Measurements from ENCODE around the gene PRR14.
A peak's percentile ranks its signal among the peaks of the same experiment; 100 is the strongest.
"Not testable (repeated sequence)": the region's sequence is repeated elsewhere in the genome, so short reads cannot be mapped to it uniquely, and the experiment has no call there.

PRR14 gene

DNA sequence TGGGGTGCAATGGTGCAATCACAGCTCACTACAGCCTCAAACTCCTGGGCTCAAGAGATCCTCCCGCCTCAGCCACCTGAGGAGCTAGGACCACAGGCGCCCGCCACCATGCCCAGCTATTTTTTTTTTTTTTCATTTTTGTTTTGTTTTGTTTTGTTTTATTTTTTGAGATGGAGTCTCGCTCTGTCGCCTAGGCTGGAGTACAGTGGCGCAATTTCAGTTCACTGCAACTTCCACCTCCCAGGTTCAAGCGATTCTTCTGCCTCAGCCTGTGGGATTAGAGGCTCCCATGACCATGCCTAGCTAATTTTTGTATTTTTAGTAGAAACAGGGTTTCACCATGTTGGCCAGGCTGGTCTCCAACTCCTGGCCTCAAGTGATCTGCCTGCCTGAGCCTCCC, 18.3 kb upstream of the PRR14 start:
- DNase-seq (ENCODE audit: low read depth in 2 of 2) = not testable (repeated sequence)

GRCh38 chr16:30633526-30633925, 17.2 kb upstream of the PRR14 start:
- no peak for DNase-seq (ENCODE audit: low read depth in 2 of 2)

DNA sequence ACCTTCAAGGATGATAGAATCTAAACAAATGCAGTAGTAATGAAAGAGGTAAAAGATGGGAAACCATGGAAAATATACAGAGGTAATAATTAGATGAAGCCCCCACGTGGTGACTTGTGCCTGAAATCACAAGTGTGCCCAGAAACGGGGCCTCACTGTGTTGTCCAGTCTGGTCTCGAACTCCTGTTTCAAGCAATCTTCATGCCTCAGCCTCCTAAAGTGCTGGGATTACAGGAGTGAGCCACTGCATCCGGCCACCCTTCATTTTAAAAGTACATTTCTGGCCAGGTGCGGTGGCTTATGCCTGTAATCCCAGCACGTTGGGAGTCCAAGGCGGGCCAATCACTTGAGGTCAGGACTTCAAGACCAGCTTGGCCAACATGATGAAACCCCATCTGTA, 14.2 kb upstream of the PRR14 start:
- no peak for DNase-seq (ENCODE audit: low read depth in 2 of 2)

DNA sequence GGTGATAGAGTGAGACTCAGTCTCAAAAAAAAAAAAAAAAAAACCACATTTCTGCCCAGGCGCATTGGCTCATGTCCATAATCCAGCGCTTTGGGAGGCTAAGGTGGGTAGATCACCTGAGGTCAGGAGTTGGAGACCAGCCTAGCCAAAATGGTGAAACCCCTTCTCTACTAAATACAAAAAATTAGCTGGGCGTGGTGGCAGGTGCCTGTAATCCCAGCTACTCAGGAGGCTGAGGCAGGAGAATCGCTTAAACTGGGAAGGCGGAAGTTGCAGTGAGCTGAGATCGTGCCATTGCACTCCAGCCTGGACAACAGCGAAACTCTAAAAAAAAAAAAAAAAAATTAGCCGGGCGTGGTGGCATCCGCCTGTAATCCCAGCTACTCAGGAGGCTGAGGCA, 13.6 kb upstream of the PRR14 start:
- not testable (repeated sequence) for DNase-seq (ENCODE audit: low read depth in 2 of 2)

- no peak for DNase-seq (ENCODE audit: low read depth in 2 of 2)
These were observed 12.8 kb upstream of the PRR14 start for GRCh38 chr16:30637944-30638343.

DNA sequence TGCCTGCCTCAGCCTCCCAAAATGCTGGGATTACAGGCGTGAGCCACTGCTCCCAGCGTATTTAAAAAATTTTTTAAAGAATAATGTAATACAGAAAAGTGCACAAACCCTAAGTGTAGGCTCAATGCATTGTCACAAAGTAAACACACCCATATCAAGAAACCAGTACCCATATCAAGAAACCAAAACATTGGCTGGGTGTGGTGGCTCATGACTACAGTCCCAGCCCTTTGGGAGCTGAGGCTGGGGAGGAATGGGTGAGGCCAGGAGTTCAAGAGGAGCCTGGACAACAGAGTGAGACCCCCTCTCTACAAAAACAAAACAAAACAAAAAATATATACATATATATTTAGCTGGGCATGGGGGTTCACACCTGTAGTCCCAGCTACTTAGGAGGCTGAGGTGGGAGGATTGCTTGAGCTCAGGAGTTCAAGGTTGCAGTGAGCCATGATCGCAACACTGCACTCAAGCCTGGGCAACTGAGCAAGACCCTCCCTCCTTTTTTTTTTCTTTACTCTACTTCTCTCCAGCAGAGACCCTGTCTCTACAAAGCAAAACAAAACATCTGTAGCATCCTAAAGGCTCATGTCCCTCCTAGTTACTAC, 9.3 kb upstream of the PRR14 start:
- DNase-seq (ENCODE audit: low read depth in 2 of 2) = no peak

DNA sequence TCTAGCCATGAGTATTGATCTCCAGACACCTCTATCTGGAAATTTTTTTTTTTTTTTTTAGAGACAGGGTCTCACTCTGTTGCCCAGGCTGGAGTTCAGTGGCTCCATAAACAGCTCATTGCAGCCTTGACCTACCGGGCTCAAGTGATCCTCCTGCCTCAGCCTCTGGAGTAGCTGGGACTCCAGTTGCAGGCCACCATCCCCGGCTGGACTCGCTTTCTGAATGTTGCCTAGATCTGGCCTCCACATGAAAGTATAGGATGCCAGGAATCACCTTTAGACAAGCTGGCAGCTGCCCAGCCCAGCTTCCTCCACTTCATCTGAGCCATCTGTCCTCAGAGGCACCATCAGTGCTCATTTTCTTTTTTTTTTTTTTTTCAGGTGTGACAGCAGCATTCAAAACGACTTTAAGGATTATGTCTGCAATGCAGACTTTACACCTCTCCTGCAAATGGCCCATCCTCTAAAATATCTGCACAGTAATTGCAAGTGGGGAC, 6.4 kb upstream of the PRR14 start:
- DNase-seq (ENCODE audit: low read depth in 2 of 2) = no peak

DNA sequence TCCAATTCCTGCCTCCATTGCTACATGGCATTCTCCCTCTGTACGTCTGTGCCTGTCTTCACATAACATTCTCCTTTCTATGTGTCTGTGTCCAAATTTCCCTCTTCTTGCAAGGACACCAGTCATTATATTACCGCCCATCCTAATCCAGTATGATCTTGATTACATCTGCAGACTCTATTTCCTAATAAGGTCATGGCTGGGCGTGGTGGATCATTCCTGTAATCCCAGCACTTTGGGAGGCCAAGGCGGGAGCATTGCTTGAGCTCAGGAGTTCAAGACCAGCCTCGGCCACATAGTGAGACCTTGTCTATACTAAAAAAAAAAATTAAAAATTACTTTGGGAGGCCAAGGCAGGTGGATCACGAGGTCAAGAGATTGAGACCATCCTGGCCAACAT, 5.0 kb upstream of the PRR14 start:
- DNase-seq (ENCODE audit: low read depth in 2 of 2) = no peak

GRCh38 chr16:30647274-30647571, 3.5 kb upstream of the PRR14 start:
- no peak for DNase-seq (ENCODE audit: low read depth in 2 of 2)

DNA sequence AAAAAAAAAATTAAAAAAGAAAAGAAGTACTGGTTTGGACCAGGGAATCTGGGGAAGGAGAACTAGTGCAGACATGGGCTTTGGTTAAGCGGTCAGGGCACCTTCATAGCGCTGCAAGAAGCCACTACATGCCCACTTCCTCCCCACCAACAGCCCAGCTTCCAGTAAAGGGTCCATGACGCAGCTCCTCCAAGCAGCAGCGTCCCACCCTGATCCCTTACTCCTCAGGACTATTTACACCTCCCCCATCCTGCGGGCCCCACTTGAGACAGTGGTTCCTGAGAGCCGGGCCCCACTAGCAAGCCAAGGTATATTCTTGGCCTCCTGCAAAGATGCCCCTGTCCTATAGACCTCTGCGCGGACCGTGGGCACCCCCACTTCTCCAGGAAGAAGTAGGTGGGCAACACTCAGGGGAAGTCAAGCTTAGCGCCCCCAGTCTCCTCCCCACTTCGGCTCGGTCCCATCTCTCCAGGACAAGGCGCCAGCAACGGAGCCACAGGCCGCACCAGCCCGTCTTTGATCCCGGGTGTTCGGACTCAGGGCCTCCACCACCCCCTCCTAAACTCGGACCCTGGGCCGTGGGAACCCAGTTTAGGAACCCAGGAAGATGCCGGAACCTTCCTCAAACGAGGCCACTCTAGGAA, 913 bp upstream of the PRR14 start:
- DNase-seq (ENCODE audit: low read depth in 2 of 2) = peak in 1 of 2 donors; percentile 9

DNA sequence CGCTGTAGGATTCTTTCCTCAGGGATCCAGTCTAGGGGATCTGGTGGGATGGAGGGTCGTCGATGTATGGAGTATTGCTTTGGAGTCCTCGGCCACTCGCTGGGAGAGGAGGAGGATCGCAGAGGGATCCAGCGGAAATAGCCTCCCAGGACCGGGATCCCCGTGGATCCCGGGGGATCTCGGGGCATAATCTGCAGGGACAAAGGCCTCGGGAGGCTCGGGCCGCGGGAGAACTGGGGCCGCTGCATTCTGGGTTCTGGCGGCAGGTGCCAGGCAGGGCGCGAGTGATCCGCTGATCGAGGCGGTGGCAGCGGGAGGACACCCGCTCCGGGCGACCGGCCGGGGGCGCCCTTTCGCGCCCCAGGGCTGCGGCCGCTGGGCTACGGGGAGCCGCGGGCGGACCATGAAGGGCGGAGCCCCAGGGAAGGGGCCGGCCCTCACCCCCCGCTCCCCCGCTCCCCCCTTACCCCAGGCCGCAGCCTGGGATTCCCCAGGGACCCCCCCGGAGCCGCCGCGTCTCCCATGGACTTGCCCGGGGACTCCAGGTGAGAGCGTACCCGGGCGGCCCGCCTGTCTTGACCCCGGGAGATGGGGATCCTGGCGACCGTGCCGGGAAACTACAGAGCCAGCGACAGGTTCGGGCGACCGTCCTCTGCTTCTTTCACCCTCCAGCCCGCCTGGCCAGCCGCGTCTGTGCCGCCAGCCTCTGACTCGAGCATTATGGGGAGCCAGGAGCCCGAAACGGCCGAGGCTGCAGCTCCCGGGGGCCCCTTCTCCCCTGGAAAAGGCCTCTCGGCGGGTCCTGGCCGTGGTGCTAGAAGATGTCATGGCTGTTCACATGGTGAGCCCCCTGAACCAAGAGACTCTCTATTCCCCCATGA, 604 bp downstream of the PRR14 start:
- DNase-seq (ENCODE audit: low read depth in 2 of 2) = peak; percentile 71 to 75

- DNase-seq (ENCODE audit: low read depth in 2 of 2) = no peak
These were observed 1.2 kb downstream of the PRR14 start for GRCh38 chr16:30652005-30652296.

GRCh38 chr16:30652718-30653117, 2.0 kb downstream of the PRR14 start:
- no peak for DNase-seq (ENCODE audit: low read depth in 2 of 2)

DNA sequence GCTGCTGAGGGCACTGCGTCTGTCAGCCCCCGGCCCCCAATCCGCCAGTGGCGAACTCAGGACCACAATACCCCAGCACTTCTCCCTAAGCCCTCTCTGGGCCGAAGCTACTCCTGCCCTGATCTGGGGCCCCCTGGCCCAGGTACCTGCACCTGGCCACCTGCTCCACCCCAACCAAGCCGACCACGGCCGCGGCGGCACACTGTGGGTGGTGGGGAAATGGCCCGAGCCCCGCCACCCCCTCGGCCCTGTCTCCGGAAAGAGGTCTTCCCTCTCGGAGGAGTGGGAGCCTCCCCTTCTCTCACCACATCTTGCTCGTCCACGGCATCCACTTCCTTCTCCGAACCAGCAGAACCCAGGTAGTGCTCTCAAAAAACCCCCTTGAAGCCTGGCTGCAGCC, 4.1 kb downstream of the PRR14 start:
- DNase-seq (ENCODE audit: low read depth in 2 of 2) = no peak

GRCh38 chr16:30655815-30656347, 5.1 kb downstream of the PRR14 start:
- DNase-seq (ENCODE audit: low read depth in 2 of 2) = no peak

DNA sequence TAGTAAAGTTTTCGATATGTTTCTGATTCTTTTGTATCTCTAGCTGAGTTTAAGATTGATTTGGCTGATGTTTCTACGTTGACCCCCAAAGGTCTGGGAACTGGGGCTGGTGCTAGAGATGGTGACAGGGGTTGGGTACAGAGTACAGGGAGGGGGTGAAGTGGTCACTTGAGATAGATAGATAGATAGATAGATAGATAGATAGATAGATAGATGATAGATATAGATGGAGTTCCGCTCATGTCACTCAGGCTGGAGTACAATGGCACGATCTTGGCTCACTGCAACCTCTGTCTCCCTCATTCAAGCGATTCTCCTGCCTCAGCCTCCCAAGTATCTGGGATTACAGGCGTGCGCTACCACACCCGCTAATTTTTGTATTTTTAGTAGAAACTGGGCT, 5.6 kb downstream of the PRR14 start:
- no peak for DNase-seq (ENCODE audit: low read depth in 2 of 2)

GRCh38 chr16:30656974-30657865, 6.5 kb downstream of the PRR14 start:
- peak in 1 of 2 donors; percentile 6 for DNase-seq (ENCODE audit: low read depth in 2 of 2)

DNA sequence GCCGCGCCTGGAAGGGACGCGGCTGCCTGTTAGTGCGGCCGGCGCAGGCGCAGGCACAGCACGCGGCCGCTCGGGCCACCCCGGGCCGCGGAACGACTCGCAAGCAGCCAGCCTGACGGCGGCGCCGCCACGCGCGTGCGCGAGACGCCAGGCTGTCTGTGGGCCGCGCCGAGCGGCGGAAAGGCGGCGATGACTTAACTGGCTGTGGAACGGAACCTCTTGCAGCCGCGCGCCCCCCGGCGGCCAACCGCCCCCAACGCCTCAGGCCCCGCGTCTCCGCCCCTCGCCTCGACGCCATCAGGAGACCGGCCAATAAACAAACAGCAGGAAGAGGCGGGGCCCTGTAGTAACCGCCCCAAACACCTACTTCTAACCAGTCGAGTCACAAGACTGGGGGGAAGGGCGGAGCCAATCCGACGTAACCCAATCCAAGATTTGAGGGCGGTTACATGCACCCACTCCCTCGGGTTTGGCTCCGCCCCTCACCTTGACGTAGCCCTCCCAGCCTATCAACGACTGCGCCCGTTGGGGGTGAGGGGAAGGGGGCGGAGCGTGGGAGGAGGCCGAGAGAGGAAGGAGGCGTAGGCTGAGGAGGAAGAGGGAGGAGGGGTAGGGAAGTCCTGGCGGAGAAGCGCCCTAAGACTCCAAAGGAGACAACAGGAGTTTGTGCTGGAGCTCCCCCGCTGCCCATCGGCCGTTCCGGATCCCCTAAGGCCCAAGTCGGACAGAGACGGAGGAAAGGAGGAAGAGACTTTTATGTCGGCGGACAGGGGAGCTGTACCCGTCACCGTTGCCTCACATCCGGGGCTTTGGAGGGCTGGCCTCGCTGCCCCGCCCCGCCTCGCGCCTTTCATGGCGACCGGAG, 7.3 kb downstream of the PRR14 start, which contains the start of gene FBRS:
Gene FBRS (plus strand): TSS at position 566 of the 865 bp plus-strand sequence. CDS start 1,088 bp downstream, outside the sequence.
- peak; percentile 99 to 100 for DNase-seq (ENCODE audit: low read depth in 2 of 2)

- DNase-seq (ENCODE audit: low read depth in 2 of 2) = no peak
These were observed 8.2 kb downstream of the PRR14 start for GRCh38 chr16:30658731-30659506.

Measured in stimulated activated CD4-positive, alpha-beta T cell treated with anti-CD3 and anti-CD28 coated beads, Interleukin-4, amount 100 ng/mL, for 48 hours (primary cell).